Activated CD4-positive, alpha-beta T cell treated with anti-CD3 and anti-CD28 coated beads, Interleukin-2, amount 10 ng/mL, durations not matched to agents 7 days and 5 days (primary cell): Measurements from ENCODE around the gene ILF3. TPM values are rescaled to one million over a fixed set of nuclear protein-coding genes. Genes with fewer than 3 reads are reported as not detected.

ENCODE experiments used
- CTCF ChIA-PET: fragments of 350-600 bp; sonication (Branson Sonifier 250); formaldehyde crosslinking; loops from one replicate; lab custom pipeline; 2021; ENCODE audit warnings: antibody characterized with exemption; lab: Charles Lee
- POLR2A ChIA-PET: fragments of 350-600 bp; sonication (Branson Sonifier 250); formaldehyde crosslinking; loops from one replicate; lab custom pipeline; 2021; ENCODE audit warnings: antibody characterized with exemption; lab: Charles Lee
- DNase-seq: peaks from one replicate; pipeline ENCODE4 v3.0.0-alpha.2; 2020
- H3K27ac Mint-ChIP-seq: one replicate; pipeline ENCODE4 v1.8.0; 2021; ENCODE audit warnings: mild to moderate bottlenecking, moderate library complexity, mixed read lengths
- H3K27me3 Mint-ChIP-seq: one replicate; pipeline ENCODE4 v1.8.0; 2021; ENCODE audit warnings: mixed read lengths
- H3K36me3 Mint-ChIP-seq: one replicate; pipeline ENCODE4 v1.8.0; 2021; ENCODE audit warnings: low read depth, mixed read lengths
- H3K4me1 Mint-ChIP-seq: one replicate; pipeline ENCODE4 v1.8.0; 2021; ENCODE audit warnings: mixed read lengths
- H3K4me3 Mint-ChIP-seq: one replicate; pipeline ENCODE4 v1.8.0; 2021; ENCODE audit warnings: mild to moderate bottlenecking, moderate library complexity, mixed read lengths
- H3K9me3 Mint-ChIP-seq: one replicate; pipeline ENCODE4 v1.8.0; 2021; ENCODE audit warnings: mixed read lengths
- total RNA-seq, 2 experiments: library from RNA; stranded (reverse); gene quantifications; one replicate each; pipeline ENCODE4 v1.2.3, GENCODE V29; 2021

The ILF3 gene
- total RNA-seq, 2 experiments from 2014 or later, result 385 to 389 TPM

DNA sequence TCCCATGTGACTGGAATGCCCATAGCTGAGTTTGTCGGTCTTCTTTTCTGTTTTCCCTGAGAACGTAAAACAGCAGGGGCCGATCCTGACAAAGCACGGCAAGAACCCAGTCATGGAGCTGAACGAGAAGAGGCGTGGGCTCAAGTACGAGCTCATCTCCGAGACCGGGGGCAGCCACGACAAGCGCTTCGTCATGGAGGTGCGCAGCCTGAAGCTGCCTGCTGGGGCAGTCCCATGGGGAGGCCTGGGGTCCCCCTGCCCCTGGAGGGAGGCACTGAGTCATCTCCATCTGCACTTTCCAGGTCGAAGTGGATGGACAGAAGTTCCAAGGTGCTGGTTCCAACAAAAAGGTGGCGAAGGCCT, 28.9 kb downstream of the ILF3 start:
- Mint-ChIP-seq H3K36me3 (peaks cover 48% of the 10 kb centered on the region), H3K4me1 (no peaks in the 10 kb centered on the region), H3K27me3 (no peaks in the 10 kb centered on the region), H3K9me3 (no peaks in the 10 kb centered on the region), H3K27ac (no peak overlapping the region), H3K4me3 (no peak overlapping the region)
- no peak for DNase-seq
- ChIA-PET CTCF (interaction anchor here (1.3 to 1.6 kb wide), 2 partner anchors 11 to 17 kb away, joined by 4 to 6 read pairs; no protein-coding TSS in a partner anchor), POLR2A (no interaction called here)

DNA sequence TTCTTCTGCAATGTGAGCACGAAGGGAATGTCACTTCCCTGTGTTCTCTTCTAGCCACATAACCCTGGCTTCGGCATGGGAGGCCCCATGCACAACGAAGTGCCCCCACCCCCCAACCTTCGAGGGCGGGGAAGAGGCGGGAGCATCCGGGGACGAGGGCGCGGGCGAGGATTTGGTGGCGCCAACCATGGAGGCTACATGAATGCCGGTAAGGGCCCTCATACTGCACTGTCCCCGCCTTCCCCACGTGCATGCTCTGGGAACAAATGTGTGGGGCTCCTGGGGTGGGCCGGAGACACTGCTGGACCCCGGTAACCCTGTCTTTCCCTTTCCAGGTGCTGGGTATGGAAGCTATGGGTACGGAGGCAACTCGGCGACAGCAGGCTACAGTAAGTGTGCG, 29.4 kb downstream of the ILF3 start:
- ChIA-PET CTCF (interaction anchor here (1.3 to 1.6 kb wide), 2 partner anchors 11 to 16 kb away, joined by 4 to 6 read pairs; no protein-coding TSS in a partner anchor), POLR2A (no interaction called here)
- Mint-ChIP-seq H3K36me3 (peaks cover 44% of the 10 kb centered on the region), H3K27ac (no peak overlapping the region), H3K4me1 (no peaks in the 10 kb centered on the region), H3K4me3 (no peak overlapping the region), H3K27me3 (no peaks in the 10 kb centered on the region), H3K9me3 (no peaks in the 10 kb centered on the region)
- DNase-seq, result no peak

DNA sequence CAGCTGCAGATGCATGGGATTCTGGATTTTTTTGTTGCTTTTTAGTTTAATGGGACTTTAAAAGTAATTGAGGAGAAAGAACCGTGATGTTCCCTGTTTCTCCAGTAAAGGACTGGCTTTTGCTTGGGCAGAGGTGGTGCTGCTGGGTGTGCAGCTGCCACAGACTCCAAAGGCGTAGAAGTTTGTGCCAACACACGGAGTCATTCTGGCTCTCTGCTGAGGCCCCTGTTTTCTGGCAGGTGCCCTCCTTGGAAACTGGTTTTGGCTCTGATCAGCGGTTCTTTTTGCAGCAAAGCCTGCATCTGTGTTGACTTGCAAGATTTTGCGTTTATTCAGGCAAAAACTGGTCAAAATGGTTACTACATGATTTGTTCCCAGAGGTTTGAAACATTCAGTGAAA, 31.1 kb downstream of the ILF3 start:
- DNase-seq, result no peak
- Mint-ChIP-seq H3K36me3 (peaks cover 45% of the 10 kb centered on the region), H3K4me1 (no peaks in the 10 kb centered on the region), H3K27ac (no peak overlapping the region), H3K9me3 (no peaks in the 10 kb centered on the region), H3K4me3 (no peak overlapping the region), H3K27me3 (no peaks in the 10 kb centered on the region)
- ChIA-PET POLR2A (no interaction called here), CTCF (no interaction called here)

DNA sequence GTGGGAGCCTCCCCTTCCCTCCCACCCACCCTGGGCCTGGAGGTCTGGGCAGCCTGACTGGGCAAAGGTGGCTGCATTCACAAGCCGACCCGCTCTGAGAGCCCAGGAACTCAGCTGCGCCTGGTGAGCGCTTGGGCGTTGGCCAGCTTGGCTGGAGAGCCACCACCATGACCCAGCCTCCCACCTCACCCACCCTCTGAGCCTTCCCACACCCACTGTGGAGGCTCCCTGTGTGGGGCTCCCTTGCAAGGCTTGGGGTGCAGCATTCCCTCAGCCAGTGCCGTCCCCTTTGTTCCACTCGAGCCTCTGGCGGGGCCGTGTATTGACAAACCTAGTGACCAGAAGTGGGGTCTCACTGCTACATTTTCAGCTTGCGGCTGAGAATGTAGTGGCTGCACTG, 32.0 kb downstream of the ILF3 start:
- Mint-ChIP-seq H3K27ac (no peak overlapping the region), H3K36me3 (peaks cover 46% of the 10 kb centered on the region), H3K27me3 (no peaks in the 10 kb centered on the region), H3K9me3 (no peaks in the 10 kb centered on the region), H3K4me3 (no peak overlapping the region), H3K4me1 (no peaks in the 10 kb centered on the region)
- POLR2A ChIA-PET, result no interaction called here
- no peak for DNase-seq
- CTCF ChIA-PET, result no interaction called here

DNA sequence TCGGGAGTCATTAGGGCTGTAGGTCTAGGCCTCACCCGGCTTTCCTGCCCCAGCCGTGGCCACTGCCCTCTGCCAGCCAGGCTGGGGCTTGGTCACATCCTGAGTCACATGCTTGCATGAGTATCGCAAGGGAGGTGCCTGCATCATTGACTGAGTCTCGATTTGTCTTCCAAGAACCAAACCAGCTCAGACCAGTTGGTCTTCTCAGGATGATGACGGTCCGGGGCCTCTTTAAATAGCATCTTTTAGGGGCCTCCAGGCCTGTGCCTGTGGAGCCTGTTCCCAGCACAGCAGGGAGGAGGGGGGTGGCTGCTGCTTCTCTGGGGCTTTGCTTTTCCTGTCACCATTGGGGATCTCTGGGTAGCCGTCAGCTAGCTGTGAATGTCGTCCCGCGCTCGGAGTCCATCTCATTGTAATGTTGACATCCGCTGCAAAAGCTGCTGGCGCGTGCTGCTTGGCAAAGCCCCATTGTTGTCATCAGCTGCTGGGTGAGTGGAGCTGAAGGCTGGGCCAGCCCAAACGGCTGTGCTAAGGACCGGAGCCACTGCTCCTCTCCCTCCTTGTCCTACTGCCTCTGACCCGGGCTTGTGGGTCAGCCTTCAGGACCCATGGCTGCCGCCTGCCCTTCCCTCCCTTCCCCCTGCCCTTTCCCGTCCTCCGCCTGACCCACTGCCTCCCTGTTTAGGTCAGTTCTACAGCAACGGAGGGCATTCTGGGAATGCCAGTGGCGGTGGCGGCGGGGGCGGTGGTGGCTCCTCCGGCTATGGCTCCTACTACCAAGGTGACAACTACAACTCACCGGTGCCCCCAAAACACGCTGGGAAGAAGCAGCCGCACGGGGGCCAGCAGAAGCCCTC, 32.7 kb downstream of the ILF3 start:
- H3K4me1 Mint-ChIP-seq, result no peaks in the 10 kb centered on the region
- H3K4me3 Mint-ChIP-seq, result no peak overlapping the region
- no peaks in the 10 kb centered on the region for H3K9me3 Mint-ChIP-seq
- H3K27me3 Mint-ChIP-seq, result no peaks in the 10 kb centered on the region
- H3K36me3 Mint-ChIP-seq, result peaks cover 44% of the 10 kb centered on the region
- no peak for DNase-seq
- no peak overlapping the region for H3K27ac Mint-ChIP-seq
- POLR2A ChIA-PET, result no interaction called here
- CTCF ChIA-PET, result interaction anchor here (0.6 kb wide), 2 partner anchors 11 to 88 kb away, joined by 3 read pairs; no protein-coding TSS in a partner anchor

DNA sequence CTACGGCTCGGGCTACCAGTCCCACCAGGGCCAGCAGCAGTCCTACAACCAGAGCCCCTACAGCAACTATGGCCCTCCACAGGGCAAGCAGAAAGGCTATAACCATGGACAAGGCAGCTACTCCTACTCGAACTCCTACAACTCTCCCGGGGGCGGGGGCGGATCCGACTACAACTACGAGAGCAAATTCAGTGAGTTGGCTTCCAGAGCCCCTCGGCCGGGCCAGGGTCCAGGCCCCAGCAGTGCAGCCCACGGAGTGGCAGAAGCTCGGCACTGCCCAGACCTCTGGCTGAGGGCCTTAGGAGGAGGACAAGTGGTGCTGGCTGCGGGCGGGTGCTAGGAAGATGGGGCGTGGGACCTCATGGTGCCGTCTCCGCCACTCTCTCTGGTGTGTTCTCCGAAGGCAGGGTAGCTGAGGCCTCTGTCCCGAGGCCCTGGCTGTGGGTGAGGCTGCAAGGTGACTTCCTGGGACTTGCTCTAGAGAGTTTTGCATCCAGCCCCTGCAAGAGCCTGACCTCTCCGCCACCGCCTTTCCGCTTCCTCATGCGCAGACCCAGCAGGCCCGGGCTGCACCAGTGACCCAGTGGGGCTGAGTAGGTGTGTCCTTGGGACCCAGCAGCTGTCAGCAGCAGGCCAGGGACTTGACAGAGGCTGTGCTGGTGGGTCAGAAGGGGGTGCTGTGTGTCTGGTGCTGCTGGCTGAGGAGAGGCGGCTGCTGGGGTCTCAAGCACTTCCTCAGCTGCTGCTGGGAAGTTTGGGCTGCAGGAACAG, 33.6 kb downstream of the ILF3 start:
- Mint-ChIP-seq H3K27me3 (no peaks in the 10 kb centered on the region), H3K36me3 (peaks cover 46% of the 10 kb centered on the region), H3K9me3 (no peaks in the 10 kb centered on the region), H3K4me1 (peaks cover 2% of the 10 kb centered on the region), H3K4me3 (no peak overlapping the region), H3K27ac (no peak overlapping the region)
- POLR2A ChIA-PET, result no interaction called here
- no peak for DNase-seq
- CTCF ChIA-PET, result interaction anchor here (0.6 to 2.9 kb wide), 6 partner anchors 10 to 106 kb away, joined by 3 to 10 read pairs (median 4); partner anchors contain the start of gene QTRT1

DNA sequence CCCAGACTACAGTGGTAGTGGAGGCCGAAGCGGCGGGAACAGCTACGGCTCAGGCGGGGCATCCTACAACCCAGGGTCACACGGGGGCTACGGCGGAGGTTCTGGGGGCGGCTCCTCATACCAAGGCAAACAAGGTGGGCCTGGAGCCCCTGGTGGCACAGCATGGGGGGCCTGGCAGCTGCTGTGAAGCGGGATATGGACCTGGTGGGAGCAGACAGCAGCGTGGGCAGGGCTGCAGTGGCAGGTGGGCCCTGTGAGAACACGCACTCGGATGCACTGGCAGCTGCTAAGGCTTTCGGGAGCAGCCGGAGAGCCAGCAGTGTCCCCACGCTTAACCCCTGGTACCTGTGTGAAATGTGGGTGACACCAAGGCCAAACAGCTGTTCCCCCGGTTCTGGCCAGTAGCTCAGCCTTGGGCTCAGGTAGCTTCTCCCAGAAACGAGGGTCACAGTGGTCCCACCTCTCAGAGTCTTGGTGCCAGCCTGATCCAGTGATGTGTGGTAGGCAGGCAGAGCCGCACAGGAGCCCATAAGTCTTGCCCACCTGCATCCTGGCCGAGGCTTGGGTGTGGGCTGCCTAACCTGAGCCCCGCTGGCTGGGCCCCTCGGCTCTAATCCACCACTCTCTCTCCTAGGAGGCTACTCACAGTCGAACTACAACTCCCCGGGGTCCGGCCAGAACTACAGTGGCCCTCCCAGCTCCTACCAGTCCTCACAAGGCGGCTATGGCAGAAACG, 34.6 kb downstream of the ILF3 start:
- ChIA-PET CTCF (interaction anchor here (0.9 to 2.9 kb wide), 5 partner anchors 8 to 107 kb away, joined by 3 to 10 read pairs (median 4); partner anchors contain the start of gene QTRT1), POLR2A (no interaction called here)
- Mint-ChIP-seq H3K36me3 (peaks cover 44% of the 10 kb centered on the region), H3K27me3 (no peaks in the 10 kb centered on the region), H3K4me1 (peaks cover 2% of the 10 kb centered on the region), H3K27ac (no peak overlapping the region), H3K9me3 (no peaks in the 10 kb centered on the region), H3K4me3 (no peak overlapping the region)
- DNase-seq, result no peak

DNA sequence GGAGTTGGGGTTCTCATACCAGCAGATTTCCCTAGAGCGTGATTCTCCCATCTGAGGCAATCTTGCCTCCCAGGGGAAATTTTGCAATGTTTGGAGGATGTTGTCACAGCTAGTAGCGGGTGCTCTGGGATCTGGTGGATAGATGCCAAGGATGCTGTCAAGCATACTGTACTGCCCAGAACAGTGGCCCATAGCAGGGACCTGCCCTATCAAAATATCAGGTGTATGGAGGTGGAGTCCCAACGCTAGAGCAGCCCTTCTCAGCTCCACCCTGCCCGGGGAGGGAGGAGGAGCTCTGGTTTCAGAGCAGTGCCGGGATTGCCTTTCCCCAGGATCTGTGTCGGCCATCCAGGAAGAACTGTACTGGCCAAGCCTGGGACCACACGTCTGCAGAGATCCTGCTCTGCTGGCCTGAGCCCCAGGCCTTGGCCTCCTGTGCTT, 36.2 kb downstream of the ILF3 start:
- Mint-ChIP-seq H3K27ac (no peak overlapping the region), H3K4me3 (no peak overlapping the region), H3K4me1 (peaks cover 9% of the 10 kb centered on the region), H3K36me3 (peaks cover 33% of the 10 kb centered on the region), H3K27me3 (no peaks in the 10 kb centered on the region), H3K9me3 (no peaks in the 10 kb centered on the region)
- ChIA-PET POLR2A (no interaction called here), CTCF (interaction anchor here (1.2 to 2.9 kb wide), 3 partner anchors 9 to 110 kb away, joined by 3 to 8 read pairs (median 3); partner anchors contain the start of gene QTRT1)
- no peak for DNase-seq

DNA sequence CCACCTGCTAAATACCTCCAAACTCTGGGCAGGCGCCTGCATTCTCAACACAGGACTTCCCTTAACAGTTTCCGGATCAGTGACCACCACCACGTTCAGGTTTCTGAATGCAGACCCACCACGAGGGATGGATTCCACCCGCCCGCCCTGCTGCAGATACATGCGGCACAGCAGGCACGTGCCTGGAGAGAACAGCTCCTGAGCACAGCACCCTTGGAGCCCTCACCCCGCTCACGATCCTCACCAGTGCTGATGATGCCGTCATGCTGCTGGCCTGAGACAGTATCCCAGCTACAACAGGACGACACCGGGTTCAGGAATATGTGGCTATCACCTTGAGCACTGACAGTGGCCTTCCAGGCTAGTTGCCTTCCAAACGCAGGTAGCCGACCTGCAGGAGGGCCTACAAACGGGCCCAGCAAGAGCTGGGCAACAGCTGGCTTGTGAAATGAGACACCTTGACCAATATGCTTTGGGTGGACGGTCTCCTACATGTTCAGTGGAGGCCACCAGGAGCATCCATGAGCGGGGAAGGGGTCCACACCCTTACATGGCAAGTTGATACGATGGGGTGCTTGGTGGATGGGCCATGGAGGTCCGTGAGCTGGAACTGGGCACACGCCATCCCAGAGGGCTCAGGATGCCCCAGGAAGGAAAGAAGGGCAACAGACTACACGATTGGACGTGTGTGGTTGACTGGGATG, 37.2 kb downstream of the ILF3 start:
- H3K27ac Mint-ChIP-seq, result peak overlapping the region; percentile 50
- POLR2A ChIA-PET, result no interaction called here

DNA sequence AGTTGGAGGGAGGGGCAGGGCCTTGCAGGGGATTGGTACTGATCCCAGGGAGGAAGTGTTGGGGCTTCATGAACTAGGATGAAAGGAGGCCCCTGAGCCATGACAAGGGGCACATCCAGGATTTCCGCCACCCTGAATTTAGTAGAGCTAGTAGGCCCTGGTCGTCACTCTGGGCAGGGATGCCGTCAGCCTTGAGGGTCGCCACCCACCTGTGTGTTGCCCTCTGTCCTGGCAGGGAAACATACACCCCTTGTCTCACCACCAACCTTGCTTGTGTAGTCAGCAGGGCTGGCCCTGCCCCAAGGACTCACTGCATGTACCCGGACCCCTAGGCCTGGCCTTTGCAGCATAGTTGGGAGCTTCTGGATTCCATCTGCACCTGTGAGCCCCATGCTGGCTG, 37.7 kb downstream of the ILF3 start:
- ChIA-PET POLR2A (no interaction called here), CTCF (interaction anchor here (0.5 to 3.8 kb wide), 4 partner anchors 10 to 157 kb away, joined by 3 to 15 read pairs (median 3); no protein-coding TSS in a partner anchor)
- Mint-ChIP-seq H3K4me1 (peaks cover 17% of the 10 kb centered on the region), H3K9me3 (no peaks in the 10 kb centered on the region), H3K27me3 (peaks cover 9% of the 10 kb centered on the region), H3K4me3 (no peak overlapping the region), H3K36me3 (peaks cover 33% of the 10 kb centered on the region), H3K27ac (no peak overlapping the region)
- no peak for DNase-seq

More for the DNA sequence above, 37.2 kb downstream of the ILF3 start:
- Mint-ChIP-seq H3K4me3 (no peak overlapping the region), H3K36me3 (peaks cover 33% of the 10 kb centered on the region), H3K27me3 (peaks cover 6% of the 10 kb centered on the region), H3K9me3 (no peaks in the 10 kb centered on the region), H3K4me1 (peaks cover 17% of the 10 kb centered on the region)
- no peak for DNase-seq
- CTCF ChIA-PET, result interaction anchor here (1.1 to 3.8 kb wide), 2 partner anchors 15 to 110 kb away, joined by 3 to 15 read pairs; no protein-coding TSS in a partner anchor

DNA sequence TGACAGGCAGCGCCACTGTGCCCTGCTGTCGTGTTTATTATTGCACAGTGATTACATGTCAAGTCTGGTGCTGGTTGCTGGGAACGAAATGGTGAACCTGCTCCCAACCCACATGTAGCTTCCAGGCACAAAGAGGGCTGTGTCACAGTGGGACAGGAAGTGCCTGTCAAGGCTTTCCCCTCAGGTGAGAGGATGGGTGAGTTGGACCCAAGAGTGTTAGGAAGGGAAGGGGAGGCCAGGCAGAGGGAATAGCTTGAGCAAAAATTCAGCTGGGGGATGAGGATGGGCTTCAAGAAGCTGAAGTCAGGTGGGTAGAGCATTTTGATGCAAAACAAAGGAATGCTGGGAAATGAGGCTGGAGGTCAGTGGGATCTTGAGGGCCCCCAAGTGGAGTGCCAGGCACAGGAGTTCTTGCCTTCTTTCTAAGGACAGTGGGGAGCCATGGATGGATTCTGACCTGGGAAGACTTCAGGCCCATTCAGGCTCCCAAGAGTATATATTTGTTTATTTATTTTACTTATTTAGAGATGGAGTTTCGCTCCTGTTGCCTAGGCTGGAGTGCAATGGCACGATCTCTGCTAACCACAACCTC, 38.6 kb downstream of the ILF3 start:
- POLR2A ChIA-PET, result no interaction called here
- no peak overlapping the region for H3K4me3 Mint-ChIP-seq

More for the DNA sequence above, 38.6 kb downstream of the ILF3 start:
- Mint-ChIP-seq H3K9me3 (no peaks in the 10 kb centered on the region), H3K27me3 (peaks cover 15% of the 10 kb centered on the region), H3K4me1 (peaks cover 17% of the 10 kb centered on the region), H3K27ac (no peak overlapping the region), H3K36me3 (peaks cover 29% of the 10 kb centered on the region)
- CTCF ChIA-PET, result interaction anchor here (0.9 to 3.8 kb wide), 3 partner anchors 9 to 119 kb away, joined by 3 to 15 read pairs (median 3); no protein-coding TSS in a partner anchor
- no peak for DNase-seq
